SIG-M5 treated with dmso at 0.1 percent for 504 hours (cell line): Measurements from ENCODE around the gene SHF.
"Not testable (repeated sequence)": the region's sequence is repeated elsewhere in the genome, so short reads cannot be mapped to it uniquely, and the experiment has no call there.

ENCODE experiments used
- DNase-seq: peaks from one replicate; lab custom pipeline; 2025; ENCODE audit not compliant: unreplicated experiment; lab: John Stamatoyannopoulos, UW

SHF gene

DNA sequence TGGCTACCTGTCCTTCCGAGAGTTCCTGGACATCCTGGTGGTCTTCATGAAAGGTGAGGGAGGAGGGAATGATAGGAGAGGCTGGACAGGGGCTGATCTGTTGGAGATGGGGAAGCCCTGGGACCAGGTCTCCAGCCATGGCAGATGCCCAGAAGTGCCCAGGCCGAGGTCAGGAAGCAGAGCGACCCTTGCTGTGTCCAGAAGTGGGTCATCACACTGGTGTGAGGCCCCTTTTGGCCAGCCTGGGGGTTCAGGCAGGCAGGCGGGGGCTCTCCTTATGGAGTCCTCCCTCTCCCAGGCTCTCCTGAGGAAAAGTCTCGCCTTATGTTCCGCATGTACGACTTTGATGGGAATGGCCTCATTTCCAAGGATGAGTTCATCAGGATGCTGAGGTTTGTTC, 40.2 kb downstream of the SHF start:
- no peak for DNase-seq

DNA sequence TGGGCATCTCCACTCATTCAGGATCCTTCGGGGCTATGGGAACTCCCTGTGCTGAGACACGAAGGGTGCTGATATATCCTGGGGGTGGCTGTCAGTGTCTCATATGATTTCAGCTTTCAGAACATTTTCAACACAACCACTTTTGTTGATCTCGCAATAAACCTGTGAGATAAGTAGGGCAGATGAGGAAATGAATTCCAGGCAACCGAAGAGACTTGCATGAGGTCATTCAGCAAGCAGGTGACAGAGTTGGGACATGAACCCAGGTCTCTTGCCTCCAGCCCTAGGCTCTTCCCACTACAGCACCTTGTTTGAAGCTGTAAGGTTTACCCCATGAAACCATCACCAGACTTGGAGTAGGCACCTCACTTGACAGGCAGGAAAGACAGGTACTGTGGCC, 41.4 kb downstream of the SHF start:
- no peak for DNase-seq

DNA sequence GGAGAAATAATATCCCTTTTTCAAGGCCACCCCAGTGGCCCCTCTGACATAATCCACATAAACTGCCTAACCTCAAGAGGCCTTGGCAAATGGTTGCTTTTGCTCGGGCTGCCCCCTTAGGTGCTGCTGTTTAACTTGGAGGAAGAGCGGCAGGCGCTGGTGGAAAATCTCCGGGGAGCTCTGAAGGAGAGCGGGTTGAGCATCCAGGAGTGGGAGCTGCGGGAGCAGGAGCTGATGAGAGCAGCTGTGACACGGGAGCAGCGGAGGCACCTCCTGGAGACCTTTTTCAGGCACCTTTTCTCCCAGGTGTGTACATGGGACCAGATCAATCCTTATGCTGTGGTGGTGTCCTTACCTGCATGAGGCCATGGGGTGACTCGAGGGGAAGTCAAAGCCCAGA, 43.0 kb downstream of the SHF start:
- DNase-seq = no peak

DNA sequence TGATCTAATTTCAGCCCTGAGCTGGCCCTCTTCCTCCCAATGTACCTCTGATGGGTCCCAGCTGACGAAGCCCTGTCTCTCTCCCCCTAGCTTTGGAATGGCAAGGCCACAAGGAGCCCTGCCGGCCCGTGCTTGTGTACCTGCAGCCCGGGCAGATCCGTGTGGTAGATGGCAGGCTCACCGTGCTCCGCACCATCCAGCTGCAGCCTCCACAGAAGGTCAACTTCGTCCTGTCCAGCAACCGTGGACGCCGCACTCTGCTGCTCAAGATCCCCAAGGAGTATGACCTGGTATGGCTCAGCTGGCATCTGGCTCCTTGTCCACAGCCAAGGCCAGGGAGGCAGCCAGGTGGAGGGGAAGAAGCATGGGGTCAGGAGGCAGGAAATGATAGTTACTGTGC, 43.8 kb downstream of the SHF start:
- DNase-seq = no peak

DNA sequence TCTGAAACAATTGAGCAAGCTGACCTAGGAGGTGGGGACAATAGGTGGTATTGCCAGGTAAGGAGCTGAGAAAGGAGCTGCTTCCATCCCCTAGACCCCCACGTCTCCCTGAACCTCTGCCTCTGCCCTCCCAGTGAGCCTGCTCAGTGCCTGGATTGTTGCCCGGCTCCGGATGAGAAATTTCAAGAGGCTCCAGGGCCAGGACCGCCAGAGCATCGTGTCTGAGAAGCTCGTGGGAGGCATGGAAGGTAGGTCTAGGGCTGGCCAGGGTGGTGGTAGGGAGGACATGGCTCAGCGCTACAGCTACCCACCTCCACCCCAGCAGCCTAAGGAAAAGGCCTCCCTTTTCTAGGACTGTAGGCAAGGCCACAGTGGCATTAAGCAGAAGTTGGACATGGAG, 44.7 kb downstream of the SHF start:
- DNase-seq = no peak

DNA sequence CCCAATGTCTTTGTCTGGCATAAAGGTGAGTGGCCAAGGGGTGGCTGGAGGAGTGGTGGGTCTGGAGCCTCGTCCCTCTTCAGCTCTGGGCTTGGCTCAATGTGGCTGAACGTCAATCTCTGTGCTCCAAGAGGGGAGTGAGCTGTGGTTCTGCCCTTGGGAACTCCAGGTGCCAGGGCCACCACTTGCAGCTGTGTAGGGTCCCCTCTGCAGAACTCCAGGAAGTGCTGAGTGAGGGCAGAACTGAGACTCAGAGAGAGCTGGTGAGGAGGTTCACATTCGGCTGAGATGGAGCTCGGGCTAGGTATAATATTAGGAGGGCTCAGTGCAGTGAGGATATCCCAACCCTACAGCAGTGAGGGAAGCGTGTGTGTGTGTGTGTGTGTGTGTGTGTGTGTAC, 46.4 kb downstream of the SHF start:
- no peak for DNase-seq

DNA sequence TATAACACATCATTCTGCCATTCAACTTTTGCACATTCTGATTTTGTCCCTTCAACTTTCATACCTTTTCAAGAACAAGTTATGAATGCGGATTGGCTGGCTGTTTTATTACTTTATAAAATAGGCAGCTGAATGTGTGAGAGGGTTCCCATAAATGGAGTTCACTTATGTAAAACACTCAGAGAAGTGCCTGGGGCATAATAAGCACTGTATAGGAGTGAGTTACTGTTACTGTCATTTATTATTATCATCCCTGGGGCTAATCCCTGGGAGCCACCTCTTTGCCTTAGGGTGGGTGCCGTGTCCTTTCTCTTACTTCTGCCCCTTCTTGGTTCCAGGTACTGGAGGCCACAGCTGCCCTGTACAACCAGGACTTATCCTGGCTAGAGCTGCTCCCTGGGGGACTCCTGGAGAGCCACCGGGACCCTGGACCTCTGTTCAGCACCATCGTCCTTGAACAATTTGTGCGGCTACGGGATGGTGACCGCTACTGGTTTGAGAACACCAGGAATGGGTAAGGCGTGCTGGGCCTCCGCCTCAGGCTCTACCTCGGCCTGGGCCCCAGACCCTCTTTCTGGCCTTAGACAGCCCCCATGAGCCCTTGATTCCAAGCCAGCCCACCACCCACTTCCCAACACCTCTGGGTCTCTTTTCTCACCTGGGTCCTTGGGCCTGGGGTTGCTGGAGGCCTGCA, 47.1 kb downstream of the SHF start:
- DNase-seq = no peak

DNA sequence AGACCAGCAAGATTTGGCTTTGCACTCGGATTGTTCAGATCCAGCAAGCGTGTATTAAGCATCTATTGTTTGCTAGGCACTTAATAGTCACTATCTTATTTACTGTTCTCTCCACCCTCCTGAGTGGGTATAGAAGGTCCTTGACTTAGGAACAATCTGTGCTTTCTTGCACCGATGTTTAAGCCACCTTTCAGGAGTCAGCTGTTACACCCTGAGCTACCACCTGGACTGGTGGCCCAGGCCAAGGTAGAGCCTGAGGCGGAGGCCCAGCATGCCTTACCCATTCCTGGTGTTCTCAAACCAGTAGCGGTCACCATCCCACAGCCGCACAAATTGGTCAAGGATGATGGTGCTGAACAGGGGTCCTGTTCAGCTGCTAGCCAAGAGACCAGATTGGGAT, 48.0 kb downstream of the SHF start:
- DNase-seq = no peak

DNA sequence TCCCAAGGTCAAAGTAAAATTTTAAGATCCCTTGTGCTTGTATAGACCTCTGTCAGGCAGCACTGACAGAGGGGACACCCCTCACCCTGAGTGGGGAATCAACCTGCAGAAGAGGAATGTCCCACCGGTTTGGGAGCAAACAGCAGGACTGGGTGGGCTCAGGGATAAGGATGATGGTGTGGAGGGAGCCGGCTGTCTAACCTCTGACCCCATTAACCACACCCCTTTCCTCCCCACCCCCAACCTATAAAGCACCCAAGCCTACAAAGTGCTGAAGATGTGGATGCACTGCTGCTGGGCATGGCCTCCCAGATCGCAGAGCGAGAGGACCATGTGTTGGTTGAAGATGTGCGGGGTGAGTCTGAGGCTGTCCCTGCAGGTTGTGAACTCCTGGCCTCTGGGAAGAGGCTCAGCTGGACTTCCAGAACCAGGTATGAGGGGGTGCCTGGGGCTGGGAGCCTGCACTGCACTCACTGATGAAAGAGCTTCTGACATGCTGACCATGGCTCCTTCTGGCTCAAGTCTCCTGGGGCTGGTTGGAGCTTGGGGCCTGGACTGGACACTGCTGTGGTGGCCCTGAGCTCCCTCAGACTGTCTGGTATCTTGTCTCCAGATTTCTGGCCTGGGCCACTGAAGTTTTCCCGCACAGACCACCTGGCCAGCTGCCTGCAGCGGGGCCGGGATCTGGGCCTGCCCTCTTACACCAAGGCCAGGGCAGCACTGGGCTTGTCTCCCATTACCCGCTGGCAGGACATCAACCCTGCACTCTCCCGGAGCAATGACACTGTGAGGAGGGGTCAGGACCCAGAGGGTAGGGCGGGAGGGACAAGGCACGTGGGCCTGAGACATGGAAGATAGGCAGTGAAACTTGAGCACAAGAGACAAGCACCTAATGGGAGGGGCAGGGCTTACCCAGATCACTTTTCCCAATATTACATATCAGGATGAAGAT, 48.7 kb downstream of the SHF start:
- DNase-seq = no peak

DNA sequence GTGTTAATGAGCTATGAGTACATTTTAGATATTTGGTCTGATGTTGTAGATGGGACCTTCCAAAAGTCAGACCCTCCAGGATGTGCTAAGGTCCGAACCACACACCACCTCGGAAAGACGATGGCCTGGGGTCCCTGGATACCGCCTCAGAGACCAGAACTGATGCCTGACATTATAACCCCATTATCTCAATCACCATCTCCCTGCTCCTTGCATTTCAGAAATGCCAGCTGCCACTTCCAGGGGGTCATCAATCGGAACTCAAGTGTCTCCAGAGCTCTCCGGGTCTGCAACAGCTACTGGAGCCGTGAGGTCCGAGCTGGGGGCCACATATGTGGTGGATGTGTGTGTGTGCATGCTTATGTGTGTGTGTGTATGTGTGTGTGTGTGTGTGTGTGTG, 50.1 kb downstream of the SHF start:
- DNase-seq = no peak

DNA sequence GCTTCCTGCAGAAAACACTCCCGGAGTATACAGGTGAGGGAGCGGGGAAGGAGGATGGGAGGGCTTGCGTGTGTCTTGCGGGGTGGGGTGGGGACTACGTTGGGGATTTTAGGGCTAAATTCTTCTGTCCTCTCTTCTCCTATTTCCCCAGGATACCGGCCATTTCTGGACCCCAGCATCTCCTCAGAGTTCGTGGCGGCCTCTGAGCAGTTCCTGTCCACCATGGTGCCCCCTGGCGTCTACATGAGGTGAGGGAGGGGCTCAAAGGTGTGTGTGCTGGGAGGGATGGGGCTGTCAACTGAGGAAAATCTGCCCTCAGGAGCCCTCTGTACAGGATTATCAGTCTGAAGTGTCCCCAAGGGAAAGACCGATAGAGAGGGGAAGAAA, 51.4 kb downstream of the SHF start:
- DNase-seq = no peak

DNA sequence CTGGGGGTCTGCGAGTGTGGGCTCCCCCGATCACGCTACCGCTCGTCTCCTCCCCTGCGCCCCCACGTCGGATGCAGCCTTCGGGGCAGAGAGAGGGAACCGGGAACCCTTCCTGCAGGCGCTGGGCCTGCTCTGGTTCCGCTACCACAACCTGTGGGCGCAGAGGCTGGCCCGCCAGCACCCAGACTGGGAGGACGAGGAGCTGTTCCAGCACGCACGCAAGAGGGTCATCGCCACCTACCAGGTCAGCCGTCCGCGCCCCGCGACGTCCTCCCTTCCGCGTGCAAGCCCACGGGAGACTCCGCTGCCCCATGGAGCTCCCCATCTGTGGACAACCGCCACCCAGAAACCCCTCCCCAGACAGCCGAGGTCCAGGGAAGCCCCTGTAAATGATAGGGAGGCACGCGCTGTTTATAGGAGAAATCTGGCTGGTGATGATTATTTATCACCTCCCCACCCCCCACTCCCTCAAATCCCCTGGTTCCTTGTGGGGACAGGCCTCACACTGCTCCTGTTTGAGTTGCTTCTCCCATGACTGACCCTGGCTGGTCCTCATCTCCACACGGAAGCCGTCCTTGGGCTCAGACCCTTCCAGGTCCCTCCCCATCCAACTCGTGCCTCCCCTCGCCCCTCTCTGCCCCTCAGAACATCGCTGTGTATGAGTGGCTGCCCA, 51.9 kb downstream of the SHF start:
- DNase-seq = not testable (repeated sequence)

DNA sequence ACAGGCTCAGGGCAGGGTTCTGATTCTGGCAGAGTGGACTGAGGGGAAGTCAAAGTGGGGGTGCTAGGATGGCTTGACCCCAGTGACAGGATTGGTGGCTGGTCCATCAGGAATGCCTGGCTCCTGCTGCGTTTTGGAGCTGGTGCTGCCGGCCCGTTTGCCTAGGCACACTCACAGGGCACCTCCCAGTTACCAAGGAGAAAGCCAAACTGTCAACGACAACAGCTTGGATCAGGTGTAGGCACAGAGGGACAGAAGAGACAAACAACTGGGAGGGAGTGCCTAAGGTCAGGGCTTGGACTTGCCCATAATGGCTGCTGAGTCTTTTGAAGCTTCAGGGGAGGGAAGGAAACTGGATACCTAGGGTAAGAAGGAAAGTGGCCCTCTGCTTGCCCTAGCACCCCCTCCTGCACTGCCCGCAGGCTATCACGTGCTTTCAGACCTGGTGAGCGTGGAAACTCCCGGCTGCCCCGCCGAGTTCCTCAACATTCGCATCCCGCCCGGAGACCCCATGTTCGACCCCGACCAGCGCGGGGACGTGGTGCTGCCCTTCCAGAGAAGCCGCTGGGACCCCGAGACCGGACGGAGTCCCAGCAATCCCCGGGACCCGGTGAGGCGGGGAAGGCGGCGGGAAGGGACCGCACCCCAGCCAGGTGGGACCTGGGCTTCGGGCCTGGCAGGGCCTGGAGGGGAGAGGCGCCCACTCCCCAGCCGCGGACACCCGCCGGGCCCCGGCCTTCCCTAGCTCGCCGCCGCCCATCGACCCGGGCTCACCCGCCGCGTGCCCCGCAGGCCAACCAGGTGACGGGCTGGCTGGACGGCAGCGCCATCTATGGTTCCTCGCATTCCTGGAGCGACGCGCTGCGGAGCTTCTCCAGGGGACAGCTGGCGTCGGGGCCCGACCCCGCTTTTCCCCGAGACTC, 52.8 kb downstream of the SHF start:
- no peak for DNase-seq

DNA sequence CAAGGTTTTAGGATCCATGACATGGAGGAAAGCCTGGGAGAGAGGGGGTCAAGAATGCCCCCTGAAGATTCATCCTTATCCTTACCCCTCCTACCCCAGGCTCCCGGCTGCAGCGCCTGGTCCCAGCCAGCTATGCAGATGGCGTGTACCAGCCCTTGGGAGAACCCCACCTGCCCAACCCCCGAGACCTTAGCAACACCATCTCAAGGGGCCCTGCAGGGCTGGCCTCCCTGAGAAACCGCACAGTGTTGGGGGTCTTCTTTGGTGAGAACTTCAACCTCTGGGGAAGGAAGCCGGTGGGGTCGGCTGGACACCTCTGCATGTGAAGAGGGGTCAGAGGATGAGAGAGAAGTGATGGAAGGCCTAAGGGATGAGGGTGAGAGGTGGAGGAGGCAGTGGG, 53.7 kb downstream of the SHF start:
- no peak for DNase-seq

DNA sequence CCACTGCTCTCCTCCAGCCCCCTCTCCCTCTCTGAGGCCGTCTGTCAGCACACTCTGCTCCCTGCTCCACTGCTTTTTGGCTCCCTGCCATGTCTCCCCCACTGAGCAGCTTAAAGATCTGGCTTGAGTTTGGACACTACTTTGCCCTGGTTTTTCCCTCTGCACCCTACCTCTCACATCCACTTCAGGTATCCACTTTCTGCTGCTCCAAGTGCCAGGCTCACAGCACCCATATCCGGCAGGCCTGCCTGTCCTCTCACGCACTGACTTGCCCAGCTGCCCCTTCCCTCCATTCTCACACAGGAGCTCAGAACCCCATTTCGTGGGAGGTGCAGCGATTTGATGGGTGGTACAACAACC, 54.2 kb downstream of the SHF start:
- no peak for DNase-seq

DNA sequence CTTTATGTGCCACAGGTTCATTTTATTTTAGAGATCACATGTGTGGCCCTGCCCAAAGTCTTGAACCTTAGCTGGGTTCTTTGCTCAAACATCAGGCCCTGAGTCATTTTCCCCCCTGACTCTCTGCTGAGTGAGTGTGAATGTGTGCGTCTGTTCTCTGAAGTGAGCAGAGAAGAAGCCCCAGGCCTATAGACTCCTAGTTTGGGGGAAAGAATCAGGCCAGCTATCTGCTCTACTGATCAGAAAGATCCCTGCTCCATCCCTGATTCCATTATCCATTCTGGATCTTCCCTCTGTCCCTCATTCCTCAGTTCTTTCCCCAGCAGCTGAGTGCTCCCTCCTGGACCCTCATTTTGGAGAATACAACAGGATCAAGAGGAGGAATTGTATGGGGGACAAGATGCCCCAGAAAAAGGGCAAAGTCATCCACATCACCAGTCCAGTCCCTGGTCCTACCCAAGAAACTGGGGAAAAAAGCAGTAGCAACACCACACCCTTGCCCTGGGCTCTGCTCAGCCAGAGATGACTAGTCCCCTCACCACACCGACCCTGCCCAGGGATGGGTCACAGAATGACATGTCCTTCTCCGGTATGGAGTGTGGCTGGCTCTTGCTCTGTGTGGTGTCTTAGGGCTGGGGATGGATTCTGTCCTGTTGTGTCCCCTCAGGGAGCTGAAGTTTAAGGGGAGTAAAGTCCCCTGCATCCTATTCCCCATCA, 54.8 kb downstream of the SHF start:
- DNase-seq = no peak

DNA sequence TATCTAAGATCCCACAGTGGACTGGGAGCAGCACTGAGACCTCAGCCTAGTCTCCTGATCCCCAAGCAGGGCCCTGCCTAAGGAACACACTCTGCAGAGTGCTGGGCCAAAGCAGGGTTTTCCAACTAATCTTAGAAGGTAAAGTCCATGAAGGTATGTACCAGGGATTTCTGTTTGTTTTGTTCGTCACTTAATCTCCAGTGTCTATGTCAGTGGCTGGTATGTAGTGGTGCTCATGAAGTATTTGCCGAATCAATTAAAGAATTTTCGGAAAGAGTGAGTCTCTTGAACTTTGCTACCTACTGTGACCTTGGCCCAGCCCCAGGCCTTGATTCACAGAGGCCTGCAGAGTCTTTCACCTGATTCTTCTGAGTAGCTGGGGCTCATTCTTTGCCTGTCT, 56.3 kb downstream of the SHF start:
- DNase-seq = no peak

DNA sequence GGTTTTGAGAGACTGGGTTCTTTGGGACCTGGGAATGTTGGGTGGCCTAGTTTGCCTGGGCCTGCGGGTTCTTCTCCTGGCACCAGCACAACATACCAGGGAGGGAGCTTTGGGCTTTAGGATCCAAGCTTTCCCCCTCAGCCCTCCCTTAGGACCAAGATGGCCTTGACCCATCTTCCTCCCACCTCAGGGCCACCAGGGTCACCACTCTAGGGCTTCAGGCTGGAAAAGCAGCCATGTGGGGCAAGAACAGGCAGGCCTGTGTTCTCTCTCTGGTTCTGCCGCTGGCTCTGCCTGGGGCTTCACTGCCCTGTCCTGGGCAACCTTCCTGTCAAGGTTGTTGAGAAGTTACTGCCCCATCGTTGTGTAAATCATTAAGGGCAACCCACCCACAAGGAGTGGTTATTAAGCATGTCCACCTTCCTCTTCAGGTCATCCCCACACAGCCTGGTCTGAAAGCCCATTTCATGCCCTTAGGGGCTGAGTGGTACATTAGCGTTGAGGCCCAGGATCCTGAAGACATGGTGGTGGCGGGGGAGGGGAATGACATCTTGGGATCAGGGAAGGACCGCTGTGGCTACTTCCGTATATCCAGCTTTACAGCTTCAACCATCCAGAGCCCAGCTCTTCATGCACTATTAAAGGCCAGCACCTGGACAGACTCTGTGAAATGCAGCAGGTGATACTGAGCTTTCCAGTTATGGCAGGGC, 57.3 kb downstream of the SHF start:
- DNase-seq = no peak

DNA sequence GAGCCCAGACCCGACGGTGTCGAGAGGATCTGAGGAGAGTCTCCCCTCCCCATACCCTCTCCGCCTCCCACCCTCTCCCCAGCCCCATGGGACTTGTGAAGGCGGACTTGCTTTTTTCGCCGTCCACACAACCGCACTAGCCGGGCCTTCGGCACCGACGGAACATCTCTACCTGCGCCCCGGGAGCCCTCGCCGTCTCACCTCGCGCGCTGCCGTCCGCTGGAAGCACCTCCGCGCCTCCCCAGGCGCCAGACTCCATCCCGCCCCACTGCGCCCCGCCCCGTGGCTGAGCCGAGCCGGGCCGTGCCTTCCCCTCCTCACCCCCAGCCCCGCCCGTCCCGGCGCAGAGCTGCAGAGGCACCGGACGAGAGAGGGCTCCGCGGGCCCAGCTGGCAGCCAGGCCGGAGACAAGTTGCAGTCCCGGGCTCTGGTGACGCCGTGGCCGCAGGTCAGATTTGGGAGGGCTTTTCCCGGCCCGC, 58.1 kb downstream of the SHF start, which contains the start of the genes DUOX1 and DUOXA1:
Gene DUOX1, plus strand, starts transcription at position 344 of the 479 bp plus-strand sequence. CDS start 1,973 bp downstream, outside the sequence.
Gene DUOXA1, minus strand, starts transcription at position 229 of the 479 bp plus-strand sequence. CDS start 6,865 bp downstream, outside the sequence.
- no peak for DNase-seq
